Activated naive CD8-positive, alpha-beta T cell treated with anti-CD3 and anti-CD28 coated beads, Interleukin-2, amount 50 U/mL, for 24 hours (primary cell): ENCODE measurements around the gene PRUNE2.

Experiments used
- ATAC-seq: fragments of 150-1000 bp; cut with Tn5 transposase; one replicate; pipeline ENCODE4 v1.10.0; 2021
- DNase-seq: peaks from one replicate; pipeline ENCODE4 v3.0.0; 2021
- H3K27ac Mint-ChIP-seq: one replicate; pipeline ENCODE4 v1.8.0; 2021; ENCODE audit warnings: mild to moderate bottlenecking, mixed read lengths
- H3K27me3 Mint-ChIP-seq: one replicate; pipeline ENCODE4 v1.8.0; 2021; ENCODE audit warnings: mixed read lengths
- H3K36me3 Mint-ChIP-seq: one replicate; pipeline ENCODE4 v1.8.0; 2021; ENCODE audit warnings: low read depth, mixed read lengths
- H3K4me1 Mint-ChIP-seq: one replicate; pipeline ENCODE4 v1.8.0; 2021; ENCODE audit warnings: mixed read lengths
- H3K4me3 Mint-ChIP-seq: one replicate; pipeline ENCODE4 v1.8.0; 2021; ENCODE audit warnings: mild to moderate bottlenecking, moderate library complexity, mixed read lengths
- H3K9me3 Mint-ChIP-seq: one replicate; pipeline ENCODE4 v1.8.0; 2021; ENCODE audit warnings: mixed read lengths

The PRUNE2 gene

GRCh38 chr9:76613150-76613781 lies 292.6 kb downstream of the PRUNE2 start:
- H3K9me3 Mint-ChIP-seq, result no peaks in the 10 kb centered on the region
- no peak overlapping the region for H3K27ac Mint-ChIP-seq
- no peaks in the 10 kb centered on the region for H3K36me3 Mint-ChIP-seq
- peaks cover 16% of the 10 kb centered on the region for H3K4me1 Mint-ChIP-seq
- no peak overlapping the region for H3K4me3 Mint-ChIP-seq
- DNase-seq (no peak), ATAC-seq (peak; percentile 65)
- H3K27me3 Mint-ChIP-seq, result peaks cover 16% of the 10 kb centered on the region

GRCh38 chr9:76610011-76610352 lies 295.9 kb downstream of the PRUNE2 start:
- H3K4me3 Mint-ChIP-seq, result no peak overlapping the region
- DNase-seq (no peak), ATAC-seq (no peak)
- no peaks in the 10 kb centered on the region for H3K9me3 Mint-ChIP-seq
- no peaks in the 10 kb centered on the region for H3K36me3 Mint-ChIP-seq
- peaks cover 11% of the 10 kb centered on the region for H3K27me3 Mint-ChIP-seq
- H3K4me1 Mint-ChIP-seq, result peaks cover 13% of the 10 kb centered on the region
- H3K27ac Mint-ChIP-seq, result no peak overlapping the region

GRCh38 chr9:76609285-76610010 lies 296.5 kb downstream of the PRUNE2 start:
- no peak overlapping the region for H3K27ac Mint-ChIP-seq
- H3K9me3 Mint-ChIP-seq, result no peaks in the 10 kb centered on the region
- H3K36me3 Mint-ChIP-seq, result no peaks in the 10 kb centered on the region
- no peak for DNase-seq
- peaks cover 11% of the 10 kb centered on the region for H3K27me3 Mint-ChIP-seq
- H3K4me1 Mint-ChIP-seq, result peaks cover 10% of the 10 kb centered on the region
- ATAC-seq, result no peak
- H3K4me3 Mint-ChIP-seq, result no peak overlapping the region

- Mint-ChIP-seq H3K9me3 (no peaks in the 10 kb centered on the region), H3K4me3 (no peak overlapping the region), H3K4me1 (peaks cover 15% of the 10 kb centered on the region), H3K36me3 (no peaks in the 10 kb centered on the region), H3K27me3 (peaks cover 9% of the 10 kb centered on the region), H3K27ac (no peak overlapping the region)
- DNase-seq (no peak), ATAC-seq (no peak)
Observed at GRCh38 chr9:76608575-76609273, 297.2 kb downstream of the PRUNE2 start.

- H3K27ac Mint-ChIP-seq, result no peak overlapping the region
- H3K4me3 Mint-ChIP-seq, result no peak overlapping the region
- DNase-seq (no peak), ATAC-seq (no peak)
- H3K36me3 Mint-ChIP-seq, result no peaks in the 10 kb centered on the region
- H3K27me3 Mint-ChIP-seq, result peaks cover 9% of the 10 kb centered on the region
- no peaks in the 10 kb centered on the region for H3K9me3 Mint-ChIP-seq
- H3K4me1 Mint-ChIP-seq, result peaks cover 15% of the 10 kb centered on the region
Observed at GRCh38 chr9:76607730-76608436, 298.0 kb downstream of the PRUNE2 start.

GRCh38 chr9:76605321-76605900 lies 300.5 kb downstream of the PRUNE2 start:
- H3K27ac Mint-ChIP-seq, result no peak overlapping the region
- no peaks in the 10 kb centered on the region for H3K36me3 Mint-ChIP-seq
- no peak for DNase-seq
- no peak for ATAC-seq
- H3K9me3 Mint-ChIP-seq, result no peaks in the 10 kb centered on the region
- H3K4me3 Mint-ChIP-seq, result no peak overlapping the region
- H3K27me3 Mint-ChIP-seq, result peaks cover 5% of the 10 kb centered on the region
- peaks cover 19% of the 10 kb centered on the region for H3K4me1 Mint-ChIP-seq

GRCh38 chr9:76603931-76604570 lies 301.9 kb downstream of the PRUNE2 start:
- peak overlapping the region; percentile 62 for H3K27ac Mint-ChIP-seq
- H3K9me3 Mint-ChIP-seq, result no peaks in the 10 kb centered on the region

GRCh38 chr9:76603448-76603895 lies 302.4 kb downstream of the PRUNE2 start:
- Mint-ChIP-seq H3K27me3 (peaks cover 3% of the 10 kb centered on the region), H3K27ac (peak overlapping the region; percentile 62)

More at GRCh38 chr9:76603931-76604570, 301.9 kb downstream of the PRUNE2 start:
- Mint-ChIP-seq H3K4me3 (peak overlapping the region; percentile 7), H3K27me3 (peaks cover 5% of the 10 kb centered on the region), H3K36me3 (no peaks in the 10 kb centered on the region), H3K4me1 (peaks cover 19% of the 10 kb centered on the region)
- no peak for ATAC-seq
- DNase-seq, result no peak

GRCh38 chr9:76602199-76602598 lies 303.7 kb downstream of the PRUNE2 start:
- H3K9me3 Mint-ChIP-seq, result no peaks in the 10 kb centered on the region
- no peak for ATAC-seq
- H3K36me3 Mint-ChIP-seq, result no peaks in the 10 kb centered on the region
- no peak overlapping the region for H3K4me3 Mint-ChIP-seq
- peaks cover 19% of the 10 kb centered on the region for H3K4me1 Mint-ChIP-seq
- DNase-seq, result no peak
- H3K27me3 Mint-ChIP-seq, result peaks cover 3% of the 10 kb centered on the region
- H3K27ac Mint-ChIP-seq, result no peak overlapping the region

More at GRCh38 chr9:76603448-76603895, 302.4 kb downstream of the PRUNE2 start:
- H3K4me1 Mint-ChIP-seq, result peaks cover 19% of the 10 kb centered on the region
- H3K9me3 Mint-ChIP-seq, result no peaks in the 10 kb centered on the region
- H3K4me3 Mint-ChIP-seq, result peak overlapping the region; percentile 7
- peak; percentile 92 for ATAC-seq
- DNase-seq, result no peak
- no peaks in the 10 kb centered on the region for H3K36me3 Mint-ChIP-seq

GRCh38 chr9:76600007-76600615 lies 305.8 kb downstream of the PRUNE2 start:
- no peak for ATAC-seq

GRCh38 chr9:76598981-76599380 lies 306.9 kb downstream of the PRUNE2 start:
- Mint-ChIP-seq H3K27me3 (peaks cover 8% of the 10 kb centered on the region), H3K9me3 (no peaks in the 10 kb centered on the region), H3K4me3 (no peak overlapping the region), H3K4me1 (peaks cover 14% of the 10 kb centered on the region), H3K36me3 (no peaks in the 10 kb centered on the region), H3K27ac (no peak overlapping the region)
- DNase-seq (no peak), ATAC-seq (no peak)

More at GRCh38 chr9:76600007-76600615, 305.8 kb downstream of the PRUNE2 start:
- no peak for DNase-seq
- Mint-ChIP-seq H3K27me3 (peaks cover 2% of the 10 kb centered on the region), H3K9me3 (no peaks in the 10 kb centered on the region), H3K36me3 (no peaks in the 10 kb centered on the region), H3K27ac (no peak overlapping the region), H3K4me1 (peaks cover 19% of the 10 kb centered on the region), H3K4me3 (no peak overlapping the region)

- DNase-seq (no peak), ATAC-seq (no peak)
- Mint-ChIP-seq H3K27me3 (peaks cover 10% of the 10 kb centered on the region), H3K9me3 (no peaks in the 10 kb centered on the region), H3K36me3 (no peaks in the 10 kb centered on the region), H3K4me1 (peaks cover 6% of the 10 kb centered on the region), H3K4me3 (no peak overlapping the region), H3K27ac (no peak overlapping the region)
Observed at GRCh38 chr9:76595645-76596044, 310.3 kb downstream of the PRUNE2 start.

- peaks cover 6% of the 10 kb centered on the region for H3K4me1 Mint-ChIP-seq
- no peaks in the 10 kb centered on the region for H3K9me3 Mint-ChIP-seq
- H3K27ac Mint-ChIP-seq, result no peak overlapping the region
Observed at GRCh38 chr9:76594764-76595424, 311.0 kb downstream of the PRUNE2 start.

More at GRCh38 chr9:76594764-76595424, 311.0 kb downstream of the PRUNE2 start:
- H3K4me3 Mint-ChIP-seq, result no peak overlapping the region
- ATAC-seq (no peak), DNase-seq (no peak)
- peaks cover 10% of the 10 kb centered on the region for H3K27me3 Mint-ChIP-seq
- H3K36me3 Mint-ChIP-seq, result no peaks in the 10 kb centered on the region
